Esophagus squamous epithelium (tissue), 5 donors: ENCODE data around the gene AIFM1. TPM values are rescaled to one million over a fixed set of nuclear protein-coding genes. Genes with fewer than 3 reads are reported as not detected.

ENCODE experiments used
- DNase-seq: peaks from one replicate; lab custom pipeline; 2025; lab: John Stamatoyannopoulos, UW
- H3K27ac ChIP-seq, 4 donors: fragments of 200-600 bp; sonication (generic); one replicate each; pipeline ENCODE4 v1.5.1; 2016 to 2019; ENCODE audit warnings: mild to moderate bottlenecking in 1 of 4
- H3K27me3 ChIP-seq, 4 donors: fragments of 200-600 bp; sonication (generic); 1 replicate in 3 of 4; 2 replicates in 1 of 4; pipeline versions ENCODE4 v1.5.1 to v1.6.0; 2017 to 2021; ENCODE audit warnings: antibody characterized with exemption in 1 of 4
- H3K36me3 ChIP-seq, 3 donors: fragments of 200-600 bp; sonication (generic); one replicate each; pipeline ENCODE4 v1.5.1; 2016 to 2019
- H3K4me1 ChIP-seq, 3 donors: fragments of 200-600 bp; sonication (generic); one replicate each; pipeline ENCODE4 v1.5.1; 2017 to 2019
- H3K4me3 ChIP-seq, 4 donors: fragments of 200-600 bp; sonication (generic); 1 replicate in 3 of 4; 2 replicates in 1 of 4; pipeline ENCODE4 v1.5.1; 2016 to 2019; ENCODE audit warnings: mild to moderate bottlenecking in 2 of 4, moderate library complexity in 1 of 4
- H3K9me3 ChIP-seq, 3 donors: fragments of 200-600 bp; sonication (generic); one replicate each; pipeline ENCODE4 v1.5.1; 2016 to 2019
- POLR2A ChIP-seq, 4 donors: fragments of 450-650 bp; IDR thresholded peaks; one replicate each; pipeline ENCODE4 v1.6.1; 2017; ENCODE audit warnings: antibody characterized with exemption in 4 of 4, mild to moderate bottlenecking in 4 of 4, moderate library complexity in 3 of 4
- WGBS, 2 donors: methylation state at CpG; one replicate each; pipeline ENCODE4 v1.1.5; 2018; 5-methylcytosine and 5-hydroxymethylcytosine counted together
- intact Hi-C: fragments of 100-400 bp; cut with DNase I; formaldehyde crosslinking; loops from one replicate; pipeline ENCODE4 v1.15.0; 2022
- total RNA-seq, 4 donors: library from RNA; depleted of rRNA; stranded (reverse); fragments of >200 nt; gene quantifications; one replicate each; pipeline ENCODE4 v1.1.0, GENCODE V29; 2016
- TF ChIP-seq, protein P1 (sequence below), 6 experiments: fragments of 450-650 bp in 4 of 6; fragments of 200-600 bp in 2 of 6; sonication (generic) in 2 of 6; IDR thresholded peaks; one replicate each; pipeline ENCODE4 v1.5.1; 2016 to 2019; ENCODE audit warnings: antibody characterized with exemption in 6 of 6, mild to moderate bottlenecking in 4 of 6, moderate library complexity in 4 of 6
- donor health status: DM: yes; HTN: yes; CAD: no.

Gene AIFM1
- total RNA-seq, 4 donors from 2014 or later, result 10.9 to 23.1 (median 17.0) TPM

DNA sequence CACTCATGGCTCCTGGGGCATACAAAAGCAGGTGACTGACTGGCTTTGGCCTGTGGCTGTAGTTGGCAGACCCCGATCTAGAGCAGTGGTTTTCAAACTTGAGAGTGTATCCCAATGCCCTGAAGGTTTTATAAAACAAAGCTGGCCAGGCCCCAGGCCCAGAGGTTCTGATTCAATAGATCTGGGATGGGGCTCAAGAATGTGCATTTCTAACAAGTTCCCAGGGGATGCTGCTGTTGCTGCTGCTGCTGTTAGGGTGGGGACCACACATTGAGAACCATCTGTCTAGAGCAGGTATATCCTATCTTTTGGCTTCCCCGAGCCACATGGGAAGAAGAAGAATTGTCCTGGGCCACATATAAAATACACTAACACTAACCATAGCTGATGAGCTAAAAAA is 7.3 kb downstream of the AIFM1 start:
- H3K4me3 ChIP-seq, result no peak overlapping the region
- H3K4me1 ChIP-seq, result no peaks in the 10 kb centered on the region
- H3K9me3 ChIP-seq, result no peaks in the 10 kb centered on the region
- no peak overlapping the region for H3K27ac ChIP-seq
- 61 to 73% methylated on average over 2 of the region's 2 CpGs for WGBS, 2 donors
- H3K36me3 ChIP-seq, result no peaks in the 10 kb centered on the region
- DNase-seq, result no peak
- H3K27me3 ChIP-seq, result no peaks in the 10 kb centered on the region
- intact Hi-C loops, result no loop called here
- TF ChIP-seq, protein P1, sequence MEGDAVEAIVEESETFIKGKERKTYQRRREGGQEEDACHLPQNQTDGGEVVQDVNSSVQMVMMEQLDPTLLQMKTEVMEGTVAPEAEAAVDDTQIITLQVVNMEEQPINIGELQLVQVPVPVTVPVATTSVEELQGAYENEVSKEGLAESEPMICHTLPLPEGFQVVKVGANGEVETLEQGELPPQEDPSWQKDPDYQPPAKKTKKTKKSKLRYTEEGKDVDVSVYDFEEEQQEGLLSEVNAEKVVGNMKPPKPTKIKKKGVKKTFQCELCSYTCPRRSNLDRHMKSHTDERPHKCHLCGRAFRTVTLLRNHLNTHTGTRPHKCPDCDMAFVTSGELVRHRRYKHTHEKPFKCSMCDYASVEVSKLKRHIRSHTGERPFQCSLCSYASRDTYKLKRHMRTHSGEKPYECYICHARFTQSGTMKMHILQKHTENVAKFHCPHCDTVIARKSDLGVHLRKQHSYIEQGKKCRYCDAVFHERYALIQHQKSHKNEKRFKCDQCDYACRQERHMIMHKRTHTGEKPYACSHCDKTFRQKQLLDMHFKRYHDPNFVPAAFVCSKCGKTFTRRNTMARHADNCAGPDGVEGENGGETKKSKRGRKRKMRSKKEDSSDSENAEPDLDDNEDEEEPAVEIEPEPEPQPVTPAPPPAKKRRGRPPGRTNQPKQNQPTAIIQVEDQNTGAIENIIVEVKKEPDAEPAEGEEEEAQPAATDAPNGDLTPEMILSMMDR (IDR thresholded peaks at IDR 0.05), result no peak
- no peak for TF ChIP-seq POLR2A (IDR thresholded peaks at IDR 0.05)

DNA sequence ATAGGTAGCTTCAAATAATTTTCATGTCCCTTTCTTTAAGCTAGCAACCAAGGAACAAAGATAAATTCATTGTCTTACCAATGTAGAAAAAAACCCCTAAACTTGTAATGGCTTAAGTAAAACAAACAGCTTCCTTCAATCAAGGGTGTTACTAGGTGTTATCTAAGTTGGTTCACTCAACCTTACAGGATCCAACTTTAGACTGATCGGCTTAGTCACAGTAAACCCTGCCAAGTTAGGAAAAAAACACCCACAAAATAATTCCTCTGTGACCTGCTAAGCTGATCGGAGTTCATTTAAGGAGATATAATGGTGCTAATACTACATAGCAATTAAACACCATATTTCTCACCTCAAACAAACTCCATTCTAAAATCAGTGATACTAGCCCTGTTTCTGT is 10.1 kb downstream of the AIFM1 start:
- Histone ChIP-seq H3K9me3 (no peaks in the 10 kb centered on the region), H3K27ac (no peak overlapping the region), H3K27me3 (no peaks in the 10 kb centered on the region), H3K36me3 (no peaks in the 10 kb centered on the region), H3K4me3 (no peak overlapping the region), H3K4me1 (no peaks in the 10 kb centered on the region)
- 26 to 42% methylated on average over 2 of the region's 2 CpGs for WGBS, 2 donors
- TF ChIP-seq, protein P1 (IDR thresholded peaks at IDR 0.05), result no peak
- no peak for TF ChIP-seq POLR2A (IDR thresholded peaks at IDR 0.05)
- no peak for DNase-seq
- intact Hi-C loops, result no loop called here

DNA sequence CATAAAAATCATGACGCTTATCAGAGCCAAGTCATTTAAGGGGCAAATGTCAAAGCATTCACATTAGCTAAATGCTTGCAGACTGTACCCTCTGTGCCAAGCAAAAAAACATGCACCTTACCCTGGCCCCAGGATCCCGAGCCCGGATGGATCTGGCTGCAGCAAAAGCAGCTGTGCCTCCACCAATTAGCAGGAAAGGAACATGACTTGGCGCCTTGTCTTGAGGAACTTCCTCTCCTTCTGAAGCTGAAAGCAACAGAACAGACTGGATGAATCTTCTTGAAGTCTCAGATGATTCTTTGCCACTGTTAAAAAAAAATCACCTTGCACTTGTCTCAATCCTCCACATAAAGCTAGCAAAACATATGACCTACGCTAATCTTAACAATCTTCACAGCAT is 18.0 kb downstream of the AIFM1 start:
- Histone ChIP-seq H3K4me1 (no peaks in the 10 kb centered on the region), H3K27me3 (no peaks in the 10 kb centered on the region), H3K4me3 (no peak overlapping the region), H3K27ac (no peak overlapping the region), H3K36me3 (peaks cover 0 to 62% (median 0%) of the 10 kb centered on the region in 3 donors), H3K9me3 (no peaks in the 10 kb centered on the region)
- intact Hi-C loops, result no loop called here
- TF ChIP-seq, protein P1 (IDR thresholded peaks at IDR 0.05), result no peak
- no peak for TF ChIP-seq POLR2A (IDR thresholded peaks at IDR 0.05)
- no peak for DNase-seq
- WGBS, 2 donors, result 71 to 100% methylated on average over 2 to 5 of the region's 5 CpGs

DNA sequence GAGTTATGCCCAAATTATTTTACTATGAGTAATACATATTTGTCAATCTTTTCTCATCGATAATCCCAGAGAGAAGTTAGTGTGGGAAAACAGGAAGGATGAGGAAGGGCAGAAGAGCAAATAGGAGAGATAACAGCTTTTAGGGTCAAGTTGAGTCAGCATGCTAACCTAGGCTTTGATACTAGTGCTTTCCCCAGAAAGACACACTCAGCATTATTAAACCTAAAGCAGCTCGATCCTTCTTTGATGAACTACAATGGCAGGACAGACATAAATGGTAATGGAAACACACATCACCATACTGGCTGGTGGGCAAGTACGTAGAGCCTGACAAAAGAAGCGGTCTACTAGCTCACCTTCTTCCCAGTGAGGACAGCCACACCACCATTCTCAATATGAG is 20.5 kb downstream of the AIFM1 start:
- no peaks in the 10 kb centered on the region for H3K9me3 ChIP-seq
- H3K4me3 ChIP-seq, result no peak overlapping the region
- intact Hi-C loops, result no loop called here
- no peak overlapping the region for H3K27ac ChIP-seq
- TF ChIP-seq POLR2A (IDR thresholded peaks at IDR 0.05), result no peak
- TF ChIP-seq, protein P1 (IDR thresholded peaks at IDR 0.05), result no peak
- H3K36me3 ChIP-seq, result peaks cover 0 to 77% (median 0%) of the 10 kb centered on the region in 3 donors
- H3K4me1 ChIP-seq, result no peaks in the 10 kb centered on the region
- no peak for DNase-seq
- H3K27me3 ChIP-seq, result no peaks in the 10 kb centered on the region
- 82 to 85% methylated on average over 4 of the region's 4 CpGs for WGBS, 2 donors

DNA sequence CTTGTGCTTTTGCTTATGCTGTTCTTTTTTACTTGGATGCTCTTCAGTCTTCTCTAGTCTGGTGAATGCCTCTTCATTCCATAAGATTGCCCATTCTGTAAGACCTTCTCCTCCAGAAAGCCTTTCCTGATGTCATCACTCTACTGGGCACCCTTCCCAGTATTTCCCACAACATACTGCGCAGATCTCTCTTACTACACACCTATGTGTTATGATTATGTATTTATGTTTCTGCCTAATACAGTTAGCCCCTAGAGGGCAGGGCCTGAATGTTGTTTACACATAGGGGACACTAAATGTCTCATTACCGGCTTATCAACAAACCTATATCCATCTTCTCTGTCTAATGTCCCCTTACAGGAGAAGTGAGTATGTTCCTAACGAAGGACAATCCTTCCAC is 21.1 kb downstream of the AIFM1 start:
- intact Hi-C loops, result no loop called here
- 86 to 91% methylated on average over 3 of the region's 3 CpGs for WGBS, 2 donors
- H3K27me3 ChIP-seq, result no peaks in the 10 kb centered on the region
- H3K9me3 ChIP-seq, result no peaks in the 10 kb centered on the region
- H3K27ac ChIP-seq, result no peak overlapping the region
- H3K4me1 ChIP-seq, result no peaks in the 10 kb centered on the region
- no peak for DNase-seq
- H3K4me3 ChIP-seq, result no peak overlapping the region
- TF ChIP-seq, protein P1 (IDR thresholded peaks at IDR 0.05), result no peak
- TF ChIP-seq POLR2A (IDR thresholded peaks at IDR 0.05), result no peak
- H3K36me3 ChIP-seq, result peaks cover 0 to 83% (median 0%) of the 10 kb centered on the region in 3 donors
